Neutrophil (primary cell): ENCODE data around the gene CCDC200.
A peak's percentile ranks its signal among the peaks of the same experiment; 100 is the strongest.
"Not testable (repeated sequence)": the region's sequence is repeated elsewhere in the genome, so short reads cannot be mapped to it uniquely, and the experiment has no call there.

ENCODE experiments used
- H3K27ac ChIP-seq: fragments of 200-600 bp; sonication (generic); 2 replicates; pipeline ENCODE4 v1.5.1; 2016; ENCODE audit warnings: mild to moderate bottlenecking, moderate library complexity
- H3K27me3 ChIP-seq: fragments of 200-600 bp; sonication (generic); 2 replicates; pipeline ENCODE4 v1.6.0; 2016; ENCODE audit warnings: mild to moderate bottlenecking
- H3K36me3 ChIP-seq: fragments of 200-600 bp; sonication (generic); 2 replicates; pipeline ENCODE4 v1.5.1; 2017
- H3K4me1 ChIP-seq, 2 experiments: fragments of 200-600 bp in 1 of 2; sonication (generic) in 1 of 2; 1 replicate in 1 of 2; 2 replicates in 1 of 2; pipeline versions ENCODE4 v1.5.1 to v1.6.1; 2013 to 2016; ENCODE audit warnings: low read depth in 1 of 2, low read length in 1 of 2, mild to moderate bottlenecking in 1 of 2, moderate library complexity in 1 of 2; ENCODE audit not compliant: control insufficient read depth in 1 of 2, insufficient read depth in 1 of 2
- H3K4me3 ChIP-seq, 2 experiments: fragments of 200-600 bp in 1 of 2; sonication (generic) in 1 of 2; 1 replicate in 1 of 2; 2 replicates in 1 of 2; pipeline ENCODE4 v1.5.1; 2013 to 2016; ENCODE audit warnings: low read depth in 1 of 2, low read length in 1 of 2, mild to moderate bottlenecking in 1 of 2, moderate library complexity in 1 of 2
- H3K9me3 ChIP-seq: fragments of 200-600 bp; sonication (generic); 2 replicates; pipeline ENCODE4 v1.5.1; 2016
- TF ChIP-seq, protein P1 (sequence below): fragments of 200-600 bp; sonication (generic); IDR thresholded peaks from 2 replicates; pipeline ENCODE4 v1.5.1; 2016; ENCODE audit warnings: antibody characterized with exemption

The CCDC200 gene

DNA sequence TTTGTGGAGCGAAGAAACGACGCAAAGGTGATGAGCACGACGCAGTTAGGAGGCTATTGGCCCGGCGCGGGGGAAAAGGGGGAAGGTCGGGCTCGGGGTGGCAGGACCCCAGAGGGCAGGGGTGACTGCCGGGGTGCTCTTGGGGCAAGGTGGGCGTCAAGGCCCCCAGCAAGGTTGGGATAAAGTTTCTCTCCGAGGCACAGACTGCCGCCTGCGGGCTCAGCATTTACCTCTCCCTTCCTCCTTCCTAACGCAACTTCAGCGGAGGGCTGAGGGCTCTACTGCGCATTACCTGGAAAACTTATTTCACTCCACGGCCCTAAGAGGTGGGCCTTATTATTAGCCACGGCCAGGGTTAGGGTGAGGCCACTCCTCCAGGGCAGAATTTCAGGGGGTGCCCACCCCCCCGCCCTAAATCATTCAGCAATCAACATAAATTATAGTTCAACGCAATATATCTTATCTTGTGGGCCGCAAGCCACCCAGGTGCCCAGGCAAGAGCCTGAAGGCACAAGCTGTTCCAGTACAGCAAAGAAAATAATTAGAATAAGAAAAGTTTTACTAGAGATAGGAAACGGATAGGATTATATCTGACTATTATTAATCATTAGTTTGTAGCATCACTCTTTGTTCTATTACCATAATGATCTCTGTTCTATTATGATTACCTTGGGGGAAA is 3.7 kb upstream of the CCDC200 start:
- not testable (repeated sequence) for H3K27me3 ChIP-seq, H3K36me3 ChIP-seq, H3K4me3 ChIP-seq, H3K4me1 ChIP-seq, H3K9me3 ChIP-seq
- H3K27ac ChIP-seq: peak overlapping the region; percentile 0
- TF ChIP-seq, protein P1, sequence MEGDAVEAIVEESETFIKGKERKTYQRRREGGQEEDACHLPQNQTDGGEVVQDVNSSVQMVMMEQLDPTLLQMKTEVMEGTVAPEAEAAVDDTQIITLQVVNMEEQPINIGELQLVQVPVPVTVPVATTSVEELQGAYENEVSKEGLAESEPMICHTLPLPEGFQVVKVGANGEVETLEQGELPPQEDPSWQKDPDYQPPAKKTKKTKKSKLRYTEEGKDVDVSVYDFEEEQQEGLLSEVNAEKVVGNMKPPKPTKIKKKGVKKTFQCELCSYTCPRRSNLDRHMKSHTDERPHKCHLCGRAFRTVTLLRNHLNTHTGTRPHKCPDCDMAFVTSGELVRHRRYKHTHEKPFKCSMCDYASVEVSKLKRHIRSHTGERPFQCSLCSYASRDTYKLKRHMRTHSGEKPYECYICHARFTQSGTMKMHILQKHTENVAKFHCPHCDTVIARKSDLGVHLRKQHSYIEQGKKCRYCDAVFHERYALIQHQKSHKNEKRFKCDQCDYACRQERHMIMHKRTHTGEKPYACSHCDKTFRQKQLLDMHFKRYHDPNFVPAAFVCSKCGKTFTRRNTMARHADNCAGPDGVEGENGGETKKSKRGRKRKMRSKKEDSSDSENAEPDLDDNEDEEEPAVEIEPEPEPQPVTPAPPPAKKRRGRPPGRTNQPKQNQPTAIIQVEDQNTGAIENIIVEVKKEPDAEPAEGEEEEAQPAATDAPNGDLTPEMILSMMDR: peak; percentile 29

DNA sequence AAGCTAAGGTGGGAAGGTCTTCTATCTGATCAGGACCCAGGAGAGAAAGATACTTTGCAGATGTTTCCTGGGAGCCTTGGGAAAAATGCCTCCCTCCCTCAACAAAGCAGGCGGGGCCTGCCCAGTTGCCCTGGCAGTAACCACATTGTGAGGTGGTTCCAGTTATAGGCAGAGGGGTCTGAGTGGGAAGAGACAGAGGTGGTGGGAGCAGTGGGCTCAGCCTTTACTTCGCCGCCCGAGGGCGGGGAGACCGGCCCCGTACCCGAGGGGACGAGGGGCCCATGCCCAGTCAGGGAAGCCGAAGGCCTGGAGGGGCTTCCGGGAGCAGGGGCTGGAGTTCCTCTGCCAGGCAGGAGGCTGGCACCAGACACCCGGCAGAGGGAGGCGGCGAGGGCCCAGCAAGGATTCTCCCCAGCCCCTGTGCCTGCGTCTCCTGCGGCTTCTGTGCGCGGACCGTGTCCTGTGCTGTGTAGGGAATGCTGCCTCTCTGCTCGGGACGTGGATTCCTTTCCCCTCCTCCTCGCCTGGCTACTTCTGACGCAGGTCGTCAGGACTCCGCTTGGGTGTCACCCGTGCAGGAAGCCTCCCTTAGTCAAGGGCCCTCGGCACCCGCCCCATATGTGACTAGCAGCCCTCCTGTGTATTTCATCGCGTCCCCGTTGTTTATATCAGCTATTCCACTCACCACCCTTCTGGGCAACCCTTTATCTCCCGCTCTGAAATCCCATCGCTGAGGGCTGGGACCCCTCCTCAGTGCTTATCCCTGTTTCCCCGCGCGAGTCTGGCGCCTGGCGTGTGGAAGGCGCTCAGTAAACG is 3.0 kb upstream of the CCDC200 start:
- H3K4me1 ChIP-seq, H3K36me3 ChIP-seq, H3K4me3 ChIP-seq, H3K9me3 ChIP-seq, H3K27me3 ChIP-seq: not testable (repeated sequence)
- H3K27ac ChIP-seq: peak overlapping the region; percentile 0

DNA sequence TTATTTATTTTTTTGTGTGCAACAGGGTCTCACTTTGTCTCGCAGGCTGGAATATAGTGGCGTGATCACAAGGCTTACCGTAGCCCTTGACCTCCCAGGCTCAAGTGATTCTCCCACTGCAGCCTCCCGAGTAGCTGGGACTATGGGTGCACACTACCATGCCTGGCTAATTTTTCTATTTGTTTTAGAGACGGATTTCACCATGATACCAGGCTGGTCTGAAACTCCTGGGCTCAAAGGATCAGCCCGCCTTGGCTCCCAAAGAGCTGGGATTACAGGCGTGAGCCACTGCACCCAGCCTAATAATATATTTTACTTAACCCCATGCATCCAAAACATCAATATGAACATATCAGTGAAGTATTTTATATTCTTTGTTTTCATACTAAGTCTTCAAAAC is 2.0 kb downstream of the CCDC200 start:
- Histone ChIP-seq H3K36me3 (peaks cover 39% of the 10 kb centered on the region), H3K9me3 (no peaks in the 10 kb centered on the region), H3K27ac (no peak overlapping the region), H3K4me3 (no peak overlapping the region), H3K4me1 (peaks cover 5 to 6% of the 10 kb centered on the region in 2 experiments), H3K27me3 (no peaks in the 10 kb centered on the region)
- TF ChIP-seq, protein P1: no peak

DNA sequence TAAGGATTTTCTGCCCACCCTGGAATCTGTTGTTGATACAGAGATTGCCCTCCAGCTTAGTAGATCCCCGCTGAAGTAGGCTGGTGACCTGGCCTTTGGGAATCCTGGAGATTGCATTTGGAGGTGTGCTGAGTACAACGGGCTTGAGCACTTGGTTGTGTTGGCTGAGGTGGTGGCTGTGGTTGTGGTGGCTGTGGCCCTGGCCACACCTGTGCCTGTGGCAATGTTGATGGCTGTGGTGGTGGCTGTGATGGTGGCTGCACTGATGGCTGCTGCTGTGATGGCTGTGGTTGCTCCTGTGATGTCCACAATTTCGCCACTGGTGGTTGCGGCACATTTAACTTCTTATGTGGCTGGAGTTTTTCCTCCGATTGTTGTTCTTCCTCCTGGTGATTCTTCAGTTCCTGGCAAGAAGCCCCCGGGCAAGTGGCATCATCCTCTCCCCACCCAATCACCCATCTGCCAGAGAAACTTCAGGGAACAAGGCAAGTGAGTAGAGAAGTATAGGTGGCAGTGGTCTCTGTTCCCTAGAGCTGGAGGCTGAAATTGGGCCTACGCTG is 4.2 kb downstream of the CCDC200 start:
- Histone ChIP-seq H3K27ac (no peak overlapping the region), H3K4me3 (no peak overlapping the region), H3K9me3 (no peaks in the 10 kb centered on the region), H3K27me3 (no peaks in the 10 kb centered on the region), H3K4me1 (peaks cover 11 to 12% of the 10 kb centered on the region in 2 experiments), H3K36me3 (peaks cover 45% of the 10 kb centered on the region)
- TF ChIP-seq, protein P1: no peak

DNA sequence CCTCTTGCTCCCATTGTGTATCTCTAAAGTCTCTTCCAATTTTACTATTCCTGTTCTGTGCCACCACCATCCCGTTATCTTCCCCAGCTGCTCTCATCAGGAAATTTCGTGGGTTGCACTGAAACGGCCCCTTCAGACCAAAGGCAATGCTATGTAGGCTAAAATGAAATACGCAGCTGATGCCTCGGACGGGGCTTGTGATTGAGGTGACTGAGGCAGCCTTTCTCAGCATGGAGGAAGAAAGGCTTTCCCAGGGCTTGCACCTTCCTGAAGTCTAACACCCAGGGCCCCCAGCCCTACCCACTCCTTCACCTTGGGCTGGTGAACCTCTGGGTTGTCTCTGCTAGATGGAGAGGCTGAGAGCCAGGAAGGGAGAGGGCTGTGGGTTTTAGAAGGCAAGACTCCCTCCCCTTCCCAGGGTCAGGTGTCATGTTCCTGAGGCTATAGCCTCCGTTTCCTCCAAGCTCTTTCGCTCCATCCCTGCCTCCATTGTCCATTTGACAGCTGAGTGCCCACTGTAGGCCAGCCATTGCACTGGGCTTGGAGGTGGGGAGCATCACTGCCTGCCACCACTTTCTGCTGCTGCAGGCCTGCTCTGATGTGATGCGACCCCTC is 7.8 kb downstream of the CCDC200 start:
- TF ChIP-seq, protein P1: no peak
- H3K27me3 ChIP-seq: no peaks in the 10 kb centered on the region
- H3K36me3 ChIP-seq: peaks cover 64% of the 10 kb centered on the region
- H3K27ac ChIP-seq: no peak overlapping the region
- H3K4me3 ChIP-seq: no peak overlapping the region
- no peaks in the 10 kb centered on the region for H3K9me3 ChIP-seq
- peaks cover 12 to 14% of the 10 kb centered on the region in 2 experiments for H3K4me1 ChIP-seq
